Cardiac muscle cell (in vitro differentiated cells and primary cell): ENCODE data around the gene APOBEC3H. TPM values are rescaled to one million over a fixed set of nuclear protein-coding genes. Genes with fewer than 3 reads are reported as not detected.
A peak's percentile ranks its signal among the peaks of the same experiment; 100 is the strongest.
"Not testable (repeated sequence)": the region's sequence is repeated elsewhere in the genome, so short reads cannot be mapped to it uniquely, and the experiment has no call there.

Experiments used
- DNase-seq, 2 donors: peaks; one replicate each; pipeline versions ENCODE4 v3.0.0 to v3.0.0-alpha.2; 2010 to 2017; ENCODE audit warnings: low read depth in 1 of 2, low spot score in 1 of 2
- H3K27ac ChIP-seq: fragments of 200-600 bp; sonication (generic); 2 replicates; pipeline ENCODE4 v1.5.1; 2016
- H3K27me3 ChIP-seq: fragments of 200-600 bp; sonication (generic); 2 replicates; pipeline ENCODE4 v1.6.0; 2016; ENCODE audit warnings: control low read depth
- H3K36me3 ChIP-seq: fragments of 200-600 bp; sonication (generic); 2 replicates; pipeline ENCODE4 v1.5.1; 2016; ENCODE audit warnings: control low read depth
- H3K4me1 ChIP-seq: fragments of 200-600 bp; sonication (generic); 2 replicates; pipeline ENCODE4 v1.8.1; 2017; ENCODE audit warnings: low read depth, mild to moderate bottlenecking, mixed run types
- H3K4me3 ChIP-seq: fragments of 200-600 bp; sonication (generic); 2 replicates; pipeline ENCODE4 v1.5.1; 2016; ENCODE audit warnings: mild to moderate bottlenecking
- H3K9me3 ChIP-seq: fragments of 200-600 bp; sonication (generic); 2 replicates; pipeline ENCODE4 v1.5.1; 2017; ENCODE audit warnings: low read depth, mild to moderate bottlenecking, control low read depth
- polyA plus RNA-seq: library from polyadenylated mRNA; unstranded; fragments of >200 nt; fragmentation: Nextera tagmentation; extraction: Ambion mirVana; gene quantifications from 2 replicates; pipeline ENCODE4 v1.2.1, GENCODE V29; 2016
- total RNA-seq: library from RNA; depleted of rRNA; stranded (reverse); fragments of >200 nt; gene quantifications from 2 replicates; pipeline ENCODE4 v1.2.3, GENCODE V29; 2016
- TF ChIP-seq, protein P1 (sequence below): IDR thresholded peaks from 2 replicates; pipeline ENCODE4 v1.5.1; 2012; ENCODE audit warnings: low read depth, mild to moderate bottlenecking, low read length

The APOBEC3H gene
- total and polyA plus RNA-seq, 2 experiments from 2014 or later: 0.57 to 0.97 TPM

DNA sequence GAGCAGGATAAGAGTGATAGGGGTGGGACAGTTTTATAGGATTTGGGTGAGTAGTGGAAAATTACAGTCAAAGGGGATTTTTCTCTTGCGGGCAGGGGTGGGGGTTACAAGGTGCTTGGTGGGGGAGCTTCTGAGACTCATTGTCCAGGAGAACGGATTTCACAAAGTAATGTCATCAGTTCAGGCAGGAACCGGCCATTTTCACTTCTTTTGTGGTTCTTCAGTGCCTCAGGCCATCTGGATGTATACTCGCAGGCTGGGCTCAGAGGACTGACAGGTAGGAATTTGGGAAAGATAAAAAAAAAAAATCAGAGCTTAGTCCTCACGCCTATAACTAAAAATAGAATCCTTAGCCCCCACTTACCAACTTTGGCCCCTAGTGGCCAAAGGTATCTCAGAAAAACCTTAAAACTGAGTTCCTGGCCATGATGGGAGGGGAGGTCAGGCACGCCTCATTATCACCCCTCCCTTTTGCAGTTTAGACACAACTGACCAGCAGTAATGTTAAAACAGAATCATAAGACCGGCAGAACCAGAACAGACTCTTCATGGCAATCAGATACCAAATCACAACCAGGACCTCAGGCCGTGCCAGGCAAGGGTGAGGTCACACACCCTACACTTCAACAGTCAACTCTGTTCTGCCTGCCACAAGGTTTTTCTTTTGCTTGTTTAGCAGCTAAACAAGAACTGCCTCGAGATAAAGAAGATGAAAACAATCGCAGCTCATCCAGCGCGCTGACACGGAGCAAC is 28.8 kb upstream of the APOBEC3H start:
- H3K4me3 ChIP-seq: no peak overlapping the region
- peak in 1 of 2 donors; percentile 50 for DNase-seq
- peaks cover 12% of the 10 kb centered on the region for H3K4me1 ChIP-seq
- TF ChIP-seq, protein P1, sequence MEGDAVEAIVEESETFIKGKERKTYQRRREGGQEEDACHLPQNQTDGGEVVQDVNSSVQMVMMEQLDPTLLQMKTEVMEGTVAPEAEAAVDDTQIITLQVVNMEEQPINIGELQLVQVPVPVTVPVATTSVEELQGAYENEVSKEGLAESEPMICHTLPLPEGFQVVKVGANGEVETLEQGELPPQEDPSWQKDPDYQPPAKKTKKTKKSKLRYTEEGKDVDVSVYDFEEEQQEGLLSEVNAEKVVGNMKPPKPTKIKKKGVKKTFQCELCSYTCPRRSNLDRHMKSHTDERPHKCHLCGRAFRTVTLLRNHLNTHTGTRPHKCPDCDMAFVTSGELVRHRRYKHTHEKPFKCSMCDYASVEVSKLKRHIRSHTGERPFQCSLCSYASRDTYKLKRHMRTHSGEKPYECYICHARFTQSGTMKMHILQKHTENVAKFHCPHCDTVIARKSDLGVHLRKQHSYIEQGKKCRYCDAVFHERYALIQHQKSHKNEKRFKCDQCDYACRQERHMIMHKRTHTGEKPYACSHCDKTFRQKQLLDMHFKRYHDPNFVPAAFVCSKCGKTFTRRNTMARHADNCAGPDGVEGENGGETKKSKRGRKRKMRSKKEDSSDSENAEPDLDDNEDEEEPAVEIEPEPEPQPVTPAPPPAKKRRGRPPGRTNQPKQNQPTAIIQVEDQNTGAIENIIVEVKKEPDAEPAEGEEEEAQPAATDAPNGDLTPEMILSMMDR: no peak
- no peaks in the 10 kb centered on the region for H3K27me3 ChIP-seq
- H3K27ac ChIP-seq: peak overlapping the region; percentile 80
- no peaks in the 10 kb centered on the region for H3K36me3 ChIP-seq
- H3K9me3 ChIP-seq: no peaks in the 10 kb centered on the region

- H3K4me3 ChIP-seq: no peak overlapping the region
- H3K27ac ChIP-seq: no peak overlapping the region
- no peaks in the 10 kb centered on the region for H3K36me3 ChIP-seq
Measured at GRCh38 chr22:39070186-39070585, 26.9 kb upstream of the APOBEC3H start.

DNA sequence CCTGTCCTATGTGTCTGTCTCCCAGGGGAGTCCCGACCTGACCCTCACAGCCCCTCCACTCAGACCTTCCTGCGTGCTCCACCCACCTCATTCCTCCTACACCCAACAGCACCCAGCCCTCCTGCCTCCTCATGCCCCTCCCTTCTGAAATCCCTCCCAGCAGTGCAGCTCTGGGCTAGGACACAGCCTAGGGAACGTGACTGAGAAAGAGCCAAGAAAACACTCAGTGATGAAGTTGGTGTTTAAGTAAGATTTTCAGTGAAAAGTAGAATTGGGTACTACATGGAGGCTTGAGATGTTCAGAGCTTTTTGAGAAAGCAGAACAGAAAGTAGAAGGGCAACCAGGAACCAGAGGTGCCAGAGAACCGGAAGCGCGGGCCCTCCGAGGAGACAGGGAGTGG is 24.5 kb upstream of the APOBEC3H start:
- peaks cover 12% of the 10 kb centered on the region for H3K4me1 ChIP-seq
- H3K9me3 ChIP-seq, H3K4me3 ChIP-seq, DNase-seq, H3K27ac ChIP-seq, H3K36me3 ChIP-seq, H3K27me3 ChIP-seq: not testable (repeated sequence)

More at GRCh38 chr22:39070186-39070585, 26.9 kb upstream of the APOBEC3H start:
- no peak for DNase-seq
- TF ChIP-seq, protein P1: no peak
- peaks cover 12% of the 10 kb centered on the region for H3K4me1 ChIP-seq
- H3K27me3 ChIP-seq: no peaks in the 10 kb centered on the region
- no peaks in the 10 kb centered on the region for H3K9me3 ChIP-seq

- Histone ChIP-seq H3K9me3 (no peaks in the 10 kb centered on the region), H3K4me1 (no peaks in the 10 kb centered on the region), H3K27me3 (no peaks in the 10 kb centered on the region), H3K4me3 (no peak overlapping the region), H3K36me3 (no peaks in the 10 kb centered on the region), H3K27ac (no peak overlapping the region)
- DNase-seq: no peak
- TF ChIP-seq, protein P1: no peak
Measured at GRCh38 chr22:39073981-39074380, 23.1 kb upstream of the APOBEC3H start.

DNA sequence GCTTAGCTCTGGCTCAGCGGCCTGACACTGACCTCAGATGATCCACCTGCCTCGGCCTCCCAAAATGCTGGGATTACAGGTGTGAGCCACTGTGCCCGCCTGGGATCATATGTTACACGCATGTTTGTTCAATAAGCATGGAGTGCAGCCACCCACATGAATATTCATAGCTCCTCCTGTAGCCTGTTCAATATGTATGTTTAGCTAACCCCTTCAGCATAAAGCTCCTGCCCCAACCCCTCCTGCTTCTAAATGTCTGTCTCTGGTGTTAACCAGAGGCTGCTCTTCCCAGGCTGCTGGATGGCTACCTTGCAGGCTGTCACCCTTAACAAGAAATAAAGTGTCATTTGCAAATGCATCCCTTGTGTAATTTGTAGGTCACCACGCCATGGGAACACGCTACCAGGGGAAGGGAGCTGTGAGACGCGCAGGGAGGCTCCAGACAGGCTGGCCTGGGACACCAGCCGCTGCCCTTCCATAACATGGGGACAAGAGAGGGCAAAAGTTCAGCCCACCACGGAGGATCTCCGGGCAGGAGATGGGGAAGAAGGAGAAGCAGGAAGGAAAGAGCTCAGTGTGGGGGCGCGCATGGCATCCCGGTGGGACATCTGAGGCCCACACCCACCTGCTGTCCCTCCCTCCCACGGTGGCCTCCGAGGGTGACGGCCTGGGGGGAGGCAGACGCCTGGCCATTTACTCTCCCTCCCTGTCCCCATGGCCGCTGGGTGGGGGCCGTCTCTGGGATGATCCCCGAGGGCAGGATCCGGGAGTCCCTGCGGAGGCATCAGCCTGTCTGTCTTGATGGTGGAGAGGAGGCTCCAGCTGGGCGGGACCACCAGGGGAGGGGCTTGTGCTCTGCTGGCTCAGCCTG is 20.7 kb upstream of the APOBEC3H start:
- not testable (repeated sequence) for H3K4me3 ChIP-seq, H3K27ac ChIP-seq, H3K36me3 ChIP-seq, H3K27me3 ChIP-seq, H3K4me1 ChIP-seq, H3K9me3 ChIP-seq, DNase-seq

DNA sequence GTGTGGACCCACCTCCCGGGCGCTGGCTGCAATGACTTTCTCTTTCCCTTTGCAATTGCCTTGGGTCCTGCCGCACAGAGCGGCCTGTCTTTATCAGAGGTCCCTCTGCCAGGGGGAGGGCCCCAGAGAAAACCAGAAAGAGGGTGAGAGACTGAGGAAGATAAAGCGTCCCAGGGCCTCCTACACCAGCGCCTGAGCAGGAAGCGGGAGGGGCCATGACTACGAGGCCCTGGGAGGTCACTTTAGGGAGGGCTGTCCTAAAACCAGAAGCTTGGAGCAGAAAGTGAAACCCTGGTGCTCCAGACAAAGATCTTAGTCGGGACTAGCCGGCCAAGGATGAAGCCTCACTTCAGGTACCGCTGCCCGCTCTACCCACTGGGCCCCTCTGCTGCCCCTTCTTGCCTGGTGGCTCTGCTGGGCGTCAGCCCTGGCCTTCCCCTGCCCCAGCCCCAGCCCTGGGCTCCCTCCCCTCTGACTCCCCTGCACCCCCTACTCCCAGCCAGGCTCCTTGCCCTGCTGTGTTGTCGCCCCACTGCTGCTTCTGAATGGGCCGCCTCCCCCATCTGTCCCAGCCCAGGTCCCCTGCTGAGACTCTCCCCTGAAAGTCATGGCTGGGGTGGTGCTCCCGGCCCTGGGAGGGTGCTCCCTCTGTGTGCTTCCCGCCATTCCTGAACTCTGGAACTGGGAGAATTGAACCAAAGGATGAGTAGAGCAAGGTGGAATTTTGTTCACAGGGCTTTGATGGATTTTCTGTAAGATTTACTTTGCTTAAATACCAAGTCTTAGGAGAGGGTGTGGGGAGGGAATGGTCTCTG is 19.8 kb upstream of the APOBEC3H start, which contains the start of gene APOBEC3G:
Gene APOBEC3G, plus strand, starts transcription at position 250 of the 815 bp plus-strand sequence. Its CDS starts 87 bp downstream, at position 337.
- Histone ChIP-seq H3K4me3 (peak within 1 kb of the TSS; percentile 9), H3K27ac (peak within 1 kb of the TSS; percentile 35)
- peak; percentile 31 to 85 for DNase-seq
- not testable (repeated sequence) for H3K9me3 ChIP-seq, H3K27me3 ChIP-seq, H3K4me1 ChIP-seq, H3K36me3 ChIP-seq

DNA sequence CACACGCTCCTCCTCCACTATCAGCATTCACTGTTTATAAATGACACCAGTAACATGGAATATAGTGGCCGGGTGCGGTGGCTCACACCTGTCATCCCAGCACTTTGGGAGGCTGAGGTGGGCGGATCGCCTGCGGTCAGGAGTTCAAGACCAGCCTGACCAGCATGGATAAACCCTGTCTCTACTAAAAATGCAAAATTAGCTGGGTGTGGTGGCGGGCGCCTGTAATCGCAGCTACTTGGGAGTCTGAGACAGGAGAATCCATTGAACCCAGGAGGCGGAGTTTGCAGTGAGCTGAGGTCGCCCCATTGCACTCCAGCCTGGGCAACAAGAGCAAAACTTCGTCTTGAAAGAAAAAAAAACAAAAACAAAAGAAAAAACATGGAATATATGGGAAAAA is 19.1 kb upstream of the APOBEC3H start:
- not testable (repeated sequence) for H3K36me3 ChIP-seq, H3K4me3 ChIP-seq, H3K27ac ChIP-seq, H3K27me3 ChIP-seq, H3K9me3 ChIP-seq, DNase-seq, H3K4me1 ChIP-seq
